CD14-positive monocyte (primary cell): ENCODE measurements around the gene STMN1. TPM values are rescaled to one million over a fixed set of nuclear protein-coding genes. Genes with fewer than 3 reads are reported as not detected.

Experiments
- DNase-seq, 3 donors: peaks; one replicate each; pipeline ENCODE4 v3.0.0-alpha.2; 2011 to 2022
- H2AFZ ChIP-seq: 2 replicates; pipeline ENCODE4 v1.6.0; 2012; ENCODE audit warnings: mild to moderate bottlenecking, low read depth, low read length, inconsistent platforms; ENCODE audit not compliant: insufficient read depth, poor library complexity, severe bottlenecking
- H3K27ac ChIP-seq, 2 donors: 1 replicate in 1 of 2; 2 replicates in 1 of 2; pipeline ENCODE4 v1.5.1; 2012 to 2013; ENCODE audit warnings: low read length in 2 of 2, control low read depth in 1 of 2, inconsistent platforms in 1 of 2, low read depth in 1 of 2, mild to moderate bottlenecking in 1 of 2
- H3K27me3 ChIP-seq, 2 donors: one replicate each; pipeline versions ENCODE4 v1.6.0 to v1.6.1; 2011 to 2013; ENCODE audit warnings: low read length in 2 of 2; ENCODE audit not compliant: control insufficient read depth in 2 of 2, insufficient read depth in 2 of 2
- H3K36me3 ChIP-seq, 2 donors: replicated peaks in 1 of 2; 1 replicate in 1 of 2; 2 replicates in 1 of 2; pipeline versions ENCODE4 v1.5.1 to v1.6.1; 2012 to 2013; ENCODE audit warnings: low read length in 2 of 2, control low read depth in 1 of 2, inconsistent platforms in 1 of 2, mild to moderate bottlenecking in 1 of 2; ENCODE audit not compliant: insufficient read depth in 2 of 2, control insufficient read depth in 1 of 2
- H3K4me1 ChIP-seq, 2 donors: 1 replicate in 1 of 2; 2 replicates in 1 of 2; pipeline versions ENCODE4 v1.5.1 to v1.6.1; 2012 to 2013; ENCODE audit warnings: low read length in 2 of 2, control low read depth in 1 of 2, inconsistent platforms in 1 of 2, mild to moderate bottlenecking in 1 of 2, moderate library complexity in 1 of 2; ENCODE audit not compliant: insufficient read depth in 2 of 2, control insufficient read depth in 1 of 2
- H3K4me2 ChIP-seq: replicated peaks from 2 replicates; pipeline ENCODE3; 2012; ENCODE audit warnings: low read length, moderate library complexity, mild to moderate bottlenecking; ENCODE audit not compliant: poor library complexity, severe bottlenecking; ENCODE audit errors: extremely low read depth
- H3K4me3 ChIP-seq, 3 experiments: fragments of 200-600 bp in 1 of 3; sonication (generic) in 1 of 3; replicated peaks in 1 of 3; 1 replicate in 2 of 3; 2 replicates in 1 of 3; pipeline ENCODE4 v1.5.1; 2011 to 2013; ENCODE audit warnings: low read length in 3 of 3, mild to moderate bottlenecking in 3 of 3, control low read depth in 2 of 3, low read depth in 2 of 3, inconsistent platforms in 1 of 3, moderate library complexity in 1 of 3
- H3K79me2 ChIP-seq: 2 replicates; pipeline ENCODE4 v1.6.0; 2012; ENCODE audit warnings: mild to moderate bottlenecking, control low read depth, inconsistent platforms, low read length, moderate library complexity; ENCODE audit not compliant: insufficient read depth
- H3K9ac ChIP-seq: 2 replicates; pipeline ENCODE4 v1.6.0; 2017; ENCODE audit warnings: low read length, mild to moderate bottlenecking; ENCODE audit not compliant: insufficient read depth, poor library complexity, severe bottlenecking
- H3K9me3 ChIP-seq, 2 donors: replicated peaks in 1 of 2; 1 replicate in 1 of 2; 2 replicates in 1 of 2; pipeline versions ENCODE4 v1.5.1 to v1.6.1; 2012 to 2013; ENCODE audit warnings: low read length in 2 of 2, control low read depth in 1 of 2; ENCODE audit not compliant: control insufficient read depth in 1 of 2, insufficient read depth in 1 of 2
- H4K20me1 ChIP-seq: 2 replicates; pipeline ENCODE4 v1.6.0; 2012; ENCODE audit warnings: mild to moderate bottlenecking, low read length, control low read depth, moderate library complexity; ENCODE audit not compliant: insufficient read depth
- H3K27ac Mint-ChIP-seq, 7 donors: one replicate each; pipeline ENCODE4 v1.8.0; 2020; ENCODE audit warnings: mild to moderate bottlenecking in 7 of 7, mixed read lengths in 7 of 7, moderate library complexity in 6 of 7, inconsistent platforms in 2 of 7
- H3K27me3 Mint-ChIP-seq, 3 donors: one replicate each; pipeline ENCODE4 v1.8.0; 2021 to 2022; ENCODE audit warnings: low read depth in 3 of 3, mild to moderate bottlenecking in 3 of 3, mixed read lengths in 3 of 3, moderate library complexity in 3 of 3, inconsistent platforms in 1 of 3
- H3K36me3 Mint-ChIP-seq, 2 donors: one replicate each; pipeline ENCODE4 v1.8.0; 2020; ENCODE audit warnings: mixed read lengths in 2 of 2, inconsistent platforms in 1 of 2, mild to moderate bottlenecking in 1 of 2
- H3K4me1 Mint-ChIP-seq: one replicate; pipeline ENCODE4 v1.8.0; 2020; ENCODE audit warnings: mild to moderate bottlenecking, mixed read lengths
- H3K4me3 Mint-ChIP-seq, 2 donors: one replicate each; pipeline ENCODE4 v1.8.0; 2020; ENCODE audit warnings: mild to moderate bottlenecking in 2 of 2, mixed read lengths in 2 of 2, moderate library complexity in 1 of 2
- H3K9me3 Mint-ChIP-seq, 7 donors: one replicate each; pipeline ENCODE4 v1.8.0; 2020 to 2022; ENCODE audit warnings: mixed read lengths in 7 of 7, mild to moderate bottlenecking in 6 of 7, moderate library complexity in 6 of 7, inconsistent platforms in 2 of 7
- WGBS: methylation state at CpG from one replicate; pipeline ENCODE4 v1.1.5; 2013; ENCODE audit warnings: missing lambda C conversion rate; ENCODE audit not compliant: insufficient coverage; 5-methylcytosine and 5-hydroxymethylcytosine counted together
- intact Hi-C, 2 donors: fragments of 100-400 bp; cut with micrococcal nuclease; formaldehyde crosslinking; loops; one replicate each; pipeline versions ENCODE4 v1.15.0 to v1.15.1; 2023
- polyA plus RNA-seq, 3 donors: library from polyadenylated mRNA; depleted of rRNA in 1 of 3; unstranded in 2 of 3; stranded (reverse) in 1 of 3; fragments of 300-500 nt in 2 of 3; fragments of >200 nt in 1 of 3; fragmentation: Illumina TruSeq in 2 of 3; gene quantifications; 1 replicate in 2 of 3; 2 replicates in 1 of 3; pipeline ENCODE4 v1.2.3, GENCODE V29; 2012 to 2021
- TF ChIP-seq, protein P1 (sequence below): fragments of 200-600 bp; IDR thresholded peaks from one replicate; pipeline ENCODE4 v1.8.0; 2022; ENCODE audit warnings: antibody characterized with exemption, mild to moderate bottlenecking

The STMN1 gene
- polyA plus RNA-seq, 3 donors, result 1.5 to 8.1 (median 3.5) TPM

DNA sequence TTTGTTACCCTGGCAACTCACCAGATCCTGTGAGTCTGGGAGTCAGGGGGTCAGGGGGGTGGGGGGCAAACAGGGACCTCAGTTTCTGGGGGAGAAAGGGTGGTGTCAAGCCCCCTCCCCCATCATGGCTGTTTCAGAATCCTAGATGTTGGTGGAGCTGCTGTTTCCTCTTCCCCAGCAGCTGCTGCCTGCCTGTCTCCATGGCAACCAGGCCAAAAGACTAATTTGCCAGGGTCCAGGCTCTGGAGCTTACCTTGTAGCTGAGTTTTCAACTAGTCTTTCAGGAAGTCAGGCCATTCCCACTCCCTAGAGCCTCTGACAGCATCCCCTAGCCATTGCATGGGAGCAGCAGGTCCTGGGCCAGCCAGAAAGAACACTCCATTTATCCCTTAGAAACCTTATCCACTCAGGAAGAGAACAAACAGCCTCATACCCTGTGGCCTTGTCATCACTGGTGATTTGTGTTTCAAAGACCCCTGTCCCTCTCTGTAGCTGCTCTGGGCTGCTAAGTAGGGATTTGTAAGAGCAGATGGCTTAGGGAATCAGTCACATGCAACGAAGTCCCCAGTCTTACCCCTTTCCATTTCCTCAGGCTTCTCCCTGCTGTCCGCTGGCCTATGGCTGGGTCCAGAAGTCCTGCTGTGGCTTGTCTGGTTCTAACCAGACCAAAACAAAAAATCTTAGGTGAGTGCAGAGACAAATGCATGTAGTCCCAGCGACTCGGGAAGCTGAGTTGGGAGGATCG, 21.5 kb upstream of the STMN1 start:
- no peaks in the 10 kb centered on the region for H3K27me3 ChIP-seq
- TF ChIP-seq, protein P1, sequence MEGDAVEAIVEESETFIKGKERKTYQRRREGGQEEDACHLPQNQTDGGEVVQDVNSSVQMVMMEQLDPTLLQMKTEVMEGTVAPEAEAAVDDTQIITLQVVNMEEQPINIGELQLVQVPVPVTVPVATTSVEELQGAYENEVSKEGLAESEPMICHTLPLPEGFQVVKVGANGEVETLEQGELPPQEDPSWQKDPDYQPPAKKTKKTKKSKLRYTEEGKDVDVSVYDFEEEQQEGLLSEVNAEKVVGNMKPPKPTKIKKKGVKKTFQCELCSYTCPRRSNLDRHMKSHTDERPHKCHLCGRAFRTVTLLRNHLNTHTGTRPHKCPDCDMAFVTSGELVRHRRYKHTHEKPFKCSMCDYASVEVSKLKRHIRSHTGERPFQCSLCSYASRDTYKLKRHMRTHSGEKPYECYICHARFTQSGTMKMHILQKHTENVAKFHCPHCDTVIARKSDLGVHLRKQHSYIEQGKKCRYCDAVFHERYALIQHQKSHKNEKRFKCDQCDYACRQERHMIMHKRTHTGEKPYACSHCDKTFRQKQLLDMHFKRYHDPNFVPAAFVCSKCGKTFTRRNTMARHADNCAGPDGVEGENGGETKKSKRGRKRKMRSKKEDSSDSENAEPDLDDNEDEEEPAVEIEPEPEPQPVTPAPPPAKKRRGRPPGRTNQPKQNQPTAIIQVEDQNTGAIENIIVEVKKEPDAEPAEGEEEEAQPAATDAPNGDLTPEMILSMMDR, result no peak
- peaks cover 54% of the 10 kb centered on the region for H3K4me1 Mint-ChIP-seq
- H3K4me3 Mint-ChIP-seq, result no peak overlapping the region
- H3K9ac ChIP-seq, result no peak overlapping the region
- no peak for DNase-seq
- intact Hi-C loops, result no loop called here
- WGBS, result 96% methylated on average over 4 of the region's 5 CpGs
- peaks cover 35 to 47% of the 10 kb centered on the region in 2 donors for H3K4me1 ChIP-seq
- H2AFZ ChIP-seq, result no peak overlapping the region
- H3K9me3 ChIP-seq, result no peaks in the 10 kb centered on the region
- H3K36me3 Mint-ChIP-seq, result no peaks in the 10 kb centered on the region
- no peak overlapping the region for H3K4me3 ChIP-seq
- H3K36me3 ChIP-seq, result no peaks in the 10 kb centered on the region
- peak overlapping the region in 1 of 7 donors; percentile 4 for H3K27ac Mint-ChIP-seq
- H3K27ac ChIP-seq, result no peak overlapping the region
- no peak overlapping the region for H3K4me2 ChIP-seq
- no peaks in the 10 kb centered on the region for H3K9me3 Mint-ChIP-seq
- H3K79me2 ChIP-seq, result no peaks in the 10 kb centered on the region
- no peaks in the 10 kb centered on the region for H4K20me1 ChIP-seq
- H3K27me3 Mint-ChIP-seq, result peaks cover 0 to 4% (median 0%) of the 10 kb centered on the region in 3 donors

DNA sequence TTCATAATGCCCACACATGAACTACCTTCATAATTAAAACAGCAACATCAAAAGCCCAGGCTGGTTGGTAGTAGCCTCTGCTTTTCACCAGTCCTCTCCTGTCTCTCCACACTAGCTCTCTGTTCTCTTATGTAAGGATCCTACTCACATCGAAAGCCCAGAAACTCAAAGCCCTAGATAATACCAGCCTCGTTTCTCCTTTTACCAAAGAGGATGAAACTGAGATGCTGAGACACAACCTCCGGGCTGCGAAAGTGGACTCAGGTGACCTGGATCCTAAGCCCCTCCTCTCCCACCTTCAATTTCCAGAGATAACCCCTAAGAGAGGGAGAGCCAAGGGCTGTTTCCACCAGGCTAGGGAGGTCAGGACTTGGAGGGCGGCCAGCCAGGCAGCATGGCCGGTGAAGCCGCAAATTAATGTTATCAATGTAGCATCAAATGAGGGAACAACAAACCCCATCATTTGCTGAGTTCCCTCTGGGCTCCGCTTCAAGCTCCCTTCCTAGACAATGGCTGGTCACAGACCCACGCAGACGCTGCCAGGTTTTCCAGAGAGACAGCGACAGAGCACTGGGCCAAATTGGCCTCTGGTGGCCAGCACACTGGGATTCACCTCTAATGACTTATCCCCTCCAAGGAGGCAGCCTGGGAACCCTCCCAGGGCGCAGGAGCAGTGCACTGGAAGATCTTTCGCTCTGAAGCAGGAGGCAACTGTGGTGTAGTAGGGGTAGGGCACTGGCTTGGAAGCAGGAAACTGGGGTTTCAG, 20.7 kb upstream of the STMN1 start:
- Histone ChIP-seq H4K20me1 (no peaks in the 10 kb centered on the region), H3K9me3 (no peaks in the 10 kb centered on the region), H3K9ac (no peak overlapping the region), H3K4me3 (no peak overlapping the region), H3K4me1 (peaks cover 39 to 49% of the 10 kb centered on the region in 2 donors), H3K4me2 (no peak overlapping the region), H3K36me3 (no peaks in the 10 kb centered on the region), H3K79me2 (no peaks in the 10 kb centered on the region), H3K27ac (no peak overlapping the region), H2AFZ (no peak overlapping the region), H3K27me3 (no peaks in the 10 kb centered on the region)
- Mint-ChIP-seq H3K27ac (peak overlapping the region in 1 of 7 donors; percentile 4), H3K36me3 (no peaks in the 10 kb centered on the region), H3K27me3 (peaks cover 0 to 5% (median 0%) of the 10 kb centered on the region in 3 donors), H3K4me1 (peaks cover 55% of the 10 kb centered on the region), H3K9me3 (no peaks in the 10 kb centered on the region), H3K4me3 (no peak overlapping the region)
- TF ChIP-seq, protein P1, result no peak
- DNase-seq, result no peak
- intact Hi-C loops, result no loop called here
- 97% methylated on average over 9 of the region's 13 CpGs for WGBS
